ENCODE results near the gene CREBL2.

DNA sequence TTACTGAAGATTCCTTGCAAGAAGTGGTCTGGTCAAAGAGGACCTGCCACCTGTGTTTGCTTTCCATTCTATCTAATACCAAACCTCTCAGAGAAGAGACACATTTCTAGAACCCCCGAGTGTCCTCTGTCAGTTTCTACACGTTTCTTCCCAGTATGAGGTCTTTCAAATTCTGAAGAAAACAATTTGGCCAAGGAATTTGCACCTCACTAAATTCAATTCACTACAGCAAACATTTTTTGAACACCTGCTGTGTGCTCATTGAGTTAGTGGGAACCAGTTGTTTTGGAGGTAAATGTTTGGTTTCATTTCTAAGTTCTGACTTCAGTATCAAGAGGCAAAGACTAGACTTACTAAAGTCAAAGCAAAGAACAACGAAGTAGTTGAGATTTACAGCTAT, 64.9 kb downstream of the CREBL2 start:
- TF ChIP-seq, protein P1, sequence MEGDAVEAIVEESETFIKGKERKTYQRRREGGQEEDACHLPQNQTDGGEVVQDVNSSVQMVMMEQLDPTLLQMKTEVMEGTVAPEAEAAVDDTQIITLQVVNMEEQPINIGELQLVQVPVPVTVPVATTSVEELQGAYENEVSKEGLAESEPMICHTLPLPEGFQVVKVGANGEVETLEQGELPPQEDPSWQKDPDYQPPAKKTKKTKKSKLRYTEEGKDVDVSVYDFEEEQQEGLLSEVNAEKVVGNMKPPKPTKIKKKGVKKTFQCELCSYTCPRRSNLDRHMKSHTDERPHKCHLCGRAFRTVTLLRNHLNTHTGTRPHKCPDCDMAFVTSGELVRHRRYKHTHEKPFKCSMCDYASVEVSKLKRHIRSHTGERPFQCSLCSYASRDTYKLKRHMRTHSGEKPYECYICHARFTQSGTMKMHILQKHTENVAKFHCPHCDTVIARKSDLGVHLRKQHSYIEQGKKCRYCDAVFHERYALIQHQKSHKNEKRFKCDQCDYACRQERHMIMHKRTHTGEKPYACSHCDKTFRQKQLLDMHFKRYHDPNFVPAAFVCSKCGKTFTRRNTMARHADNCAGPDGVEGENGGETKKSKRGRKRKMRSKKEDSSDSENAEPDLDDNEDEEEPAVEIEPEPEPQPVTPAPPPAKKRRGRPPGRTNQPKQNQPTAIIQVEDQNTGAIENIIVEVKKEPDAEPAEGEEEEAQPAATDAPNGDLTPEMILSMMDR (conservative IDR thresholded peaks at IDR 0.05; ENCODE audit: low read length) = no peak
- TF ChIP-seq EZH2phosphoT487 (IDR thresholded peaks at IDR 0.05; ENCODE audit: borderline replicate concordance, low read depth, low read length) = no peak

Measured in OCI-LY7 (cell line).